Nucleus accumbens (tissue), 56 donors: ENCODE measurements around the gene CTNNA2.
"Not testable (repeated sequence)": the region's sequence is repeated elsewhere in the genome, so short reads cannot be mapped to it uniquely, and the experiment has no call there.

ENCODE experiments used
- DNase-seq, 56 donors: peaks; one replicate each; lab custom pipeline; 2025; lab: John Stamatoyannopoulos, UW

The CTNNA2 gene

GRCh38 chr2:80012061-80012460 is 499.2 kb downstream of the CTNNA2 start:
- no peak for DNase-seq

GRCh38 chr2:80014637-80015036 is 501.8 kb downstream of the CTNNA2 start:
- DNase-seq, result no peak

- peak in 15 of 56 donors; percentile 1 to 38 (median 8) for DNase-seq
Measured at GRCh38 chr2:80016171-80016570, 503.3 kb downstream of the CTNNA2 start.

GRCh38 chr2:80019571-80020460 is 507.0 kb downstream of the CTNNA2 start:
- no peak for DNase-seq

GRCh38 chr2:80022018-80022417 is 509.2 kb downstream of the CTNNA2 start:
- no peak for DNase-seq

GRCh38 chr2:80026040-80026729 is 513.3 kb downstream of the CTNNA2 start:
- DNase-seq, result no peak

- DNase-seq, result no peak
Measured at GRCh38 chr2:80028051-80028450, 515.2 kb downstream of the CTNNA2 start.

- DNase-seq, result no peak
Measured at GRCh38 chr2:80028584-80028983, 515.7 kb downstream of the CTNNA2 start.

GRCh38 chr2:80030135-80030534 is 517.3 kb downstream of the CTNNA2 start:
- no peak for DNase-seq

GRCh38 chr2:80032684-80033083 is 519.8 kb downstream of the CTNNA2 start:
- DNase-seq, result not testable (repeated sequence)

GRCh38 chr2:80035749-80036285 is 523.0 kb downstream of the CTNNA2 start:
- DNase-seq, result peak in 1 of 56 donors; percentile 7

GRCh38 chr2:80037310-80037709 is 524.5 kb downstream of the CTNNA2 start:
- no peak for DNase-seq

GRCh38 chr2:80040226-80040625 is 527.4 kb downstream of the CTNNA2 start:
- no peak for DNase-seq

GRCh38 chr2:80042635-80043034 is 529.8 kb downstream of the CTNNA2 start:
- DNase-seq, result no peak

- DNase-seq, result no peak
Measured at GRCh38 chr2:80048296-80048695, 535.4 kb downstream of the CTNNA2 start.

GRCh38 chr2:80050246-80050645 is 537.4 kb downstream of the CTNNA2 start:
- DNase-seq, result no peak

- DNase-seq, result no peak
Measured at GRCh38 chr2:80053522-80054345, 540.9 kb downstream of the CTNNA2 start.

GRCh38 chr2:80054346-80054675 is 541.5 kb downstream of the CTNNA2 start:
- no peak for DNase-seq

- DNase-seq, result no peak
Measured at GRCh38 chr2:80057956-80058355, 545.1 kb downstream of the CTNNA2 start.

- no peak for DNase-seq
Measured at GRCh38 chr2:80058562-80058961, 545.7 kb downstream of the CTNNA2 start.

- DNase-seq, result peak in 27 of 56 donors; percentile 4 to 74 (median 37)
Measured at GRCh38 chr2:80059447-80059846, 546.6 kb downstream of the CTNNA2 start.
